Measurements from ENCODE around the gene DTNBP1.

DTNBP1 gene

GRCh38 chr6:15577550-15578171 is 85.2 kb downstream of the DTNBP1 start:
- DNase-seq (ENCODE audit: low read depth, low spot score): no peak
- no peak overlapping the region for H3K4me3 ChIP-seq (ENCODE audit: low read depth, low read length)
- in situ Hi-C loops (cut with HindIII; ENCODE audit: low sequenced_read_pairs): no loop called here
- no peak for TF ChIP-seq CTCF (IDR thresholded peaks at IDR 0.05; ENCODE audit: low read depth, low read length)

- TF ChIP-seq CTCF (IDR thresholded peaks at IDR 0.05; ENCODE audit: low read depth, low read length): no peak
- in situ Hi-C loops (cut with HindIII; ENCODE audit: low sequenced_read_pairs): no loop called here
- H3K4me3 ChIP-seq (ENCODE audit: low read depth, low read length): no peak overlapping the region
- no peak for DNase-seq (ENCODE audit: low read depth, low spot score)
Measured at GRCh38 chr6:15577106-15577505, 85.7 kb downstream of the DTNBP1 start.

GRCh38 chr6:15575357-15576033 is 87.3 kb downstream of the DTNBP1 start:
- H3K4me3 ChIP-seq (ENCODE audit: low read depth, low read length): no peak overlapping the region
- TF ChIP-seq CTCF (IDR thresholded peaks at IDR 0.05; ENCODE audit: low read depth, low read length): no peak
- no peak for DNase-seq (ENCODE audit: low read depth, low spot score)
- in situ Hi-C loops (cut with HindIII; ENCODE audit: low sequenced_read_pairs): no loop called here

GRCh38 chr6:15574486-15574885 is 88.3 kb downstream of the DTNBP1 start:
- no peak overlapping the region for H3K4me3 ChIP-seq (ENCODE audit: low read depth, low read length)
- TF ChIP-seq CTCF (IDR thresholded peaks at IDR 0.05; ENCODE audit: low read depth, low read length): no peak
- in situ Hi-C loops (cut with HindIII; ENCODE audit: low sequenced_read_pairs): no loop called here
- no peak for DNase-seq (ENCODE audit: low read depth, low spot score)

- no peak for DNase-seq (ENCODE audit: low read depth, low spot score)
- in situ Hi-C loops (cut with HindIII; ENCODE audit: low sequenced_read_pairs): no loop called here
- H3K4me3 ChIP-seq (ENCODE audit: low read depth, low read length): no peak overlapping the region
- TF ChIP-seq CTCF (IDR thresholded peaks at IDR 0.05; ENCODE audit: low read depth, low read length): no peak
Measured at GRCh38 chr6:15574023-15574422, 88.8 kb downstream of the DTNBP1 start.

GRCh38 chr6:15573384-15573783 is 89.4 kb downstream of the DTNBP1 start:
- H3K4me3 ChIP-seq (ENCODE audit: low read depth, low read length): no peak overlapping the region
- DNase-seq (ENCODE audit: low read depth, low spot score): no peak
- no peak for TF ChIP-seq CTCF (IDR thresholded peaks at IDR 0.05; ENCODE audit: low read depth, low read length)
- in situ Hi-C loops (cut with HindIII; ENCODE audit: low sequenced_read_pairs): no loop called here
